OCI-LY7 (cell line): ENCODE results near the gene HS2ST1. TPM values are rescaled to one million over a fixed set of nuclear protein-coding genes. Genes with fewer than 3 reads are reported as not detected.

ENCODE experiments used
- BruUV-seq: library from RNA; stranded (reverse); fragments of 400-500 nt; replicated peaks from 2 replicates; lab custom pipeline; 2021; lab: Mats Ljungman, UMichigan
- CTCF ChIA-PET: fragments of 300-600 bp; sonication (Branson Sonifier 250); formaldehyde crosslinking; loops from one replicate; lab custom pipeline; 2022; ENCODE audit warnings: antibody characterized with exemption; ENCODE audit not compliant: unreplicated experiment; lab: Charles Lee
- POLR2A ChIA-PET: fragments of 300-600 bp; sonication (Branson Sonifier 250); formaldehyde crosslinking; loops from one replicate; lab custom pipeline; 2022; ENCODE audit warnings: antibody characterized with exemption; lab: Charles Lee
- DNase-seq: peaks from one replicate; pipeline ENCODE4 v3.0.0-alpha.2; 2015; ENCODE audit warnings: low spot score
- H2AFZ ChIP-seq: fragments of 200-600 bp; sonication (generic), shearing (Covaris generic); 2 replicates; pipeline ENCODE4 v1.6.1; 2014; ENCODE audit warnings: mild to moderate bottlenecking, antibody characterized with exemption, low read length, moderate library complexity
- H3K27ac ChIP-seq: fragments of 200-600 bp; sonication (generic); 2 replicates; pipeline ENCODE4 v1.5.1; 2014; ENCODE audit warnings: mixed run types, low read depth, mild to moderate bottlenecking, moderate library complexity, low read length, inconsistent platforms; ENCODE audit not compliant: poor library complexity, severe bottlenecking
- H3K36me3 ChIP-seq: fragments of 200-600 bp; sonication (generic); 2 replicates; pipeline ENCODE4 v1.6.1; 2014; ENCODE audit warnings: mild to moderate bottlenecking, antibody characterized with exemption, low read length, moderate library complexity, mixed read lengths; ENCODE audit not compliant: insufficient read depth
- H3K4me1 ChIP-seq: fragments of 200-600 bp; sonication (generic); 2 replicates; pipeline ENCODE4 v1.5.1; 2014; ENCODE audit warnings: mild to moderate bottlenecking, low read length; ENCODE audit not compliant: insufficient read depth, poor library complexity, severe bottlenecking
- H3K4me2 ChIP-seq: fragments of 200-600 bp; sonication (generic); 2 replicates; pipeline ENCODE4 v1.6.1; 2014; ENCODE audit warnings: mild to moderate bottlenecking, low read length
- H3K4me3 ChIP-seq: fragments of 200-600 bp; sonication (generic); 2 replicates; pipeline ENCODE4 v1.5.1; 2014; ENCODE audit warnings: mild to moderate bottlenecking, low read depth, low read length; ENCODE audit not compliant: poor library complexity, severe bottlenecking
- H3K79me2 ChIP-seq: fragments of 200-600 bp; sonication (generic); 2 replicates; pipeline ENCODE4 v1.6.1; 2016; ENCODE audit warnings: low read depth, mild to moderate bottlenecking, low read length, moderate library complexity, mixed read lengths; ENCODE audit not compliant: insufficient read depth
- H3K9me2 ChIP-seq: fragments of 200-600 bp; sonication (generic); 2 replicates; pipeline ENCODE4 v1.6.1; 2016; ENCODE audit warnings: mild to moderate bottlenecking, low read length, mixed read lengths; ENCODE audit not compliant: insufficient read depth
- H3K9me3 ChIP-seq: fragments of 200-600 bp; sonication (generic); 2 replicates; pipeline ENCODE4 v1.6.1; 2014; ENCODE audit warnings: mild to moderate bottlenecking, mixed run types, low read length, mixed read lengths
- H4K20me1 ChIP-seq: fragments of 200-600 bp; sonication (generic); 2 replicates; pipeline ENCODE4 v1.6.1; 2014; ENCODE audit warnings: mild to moderate bottlenecking, antibody characterized with exemption, low read length, moderate library complexity, mixed read lengths; ENCODE audit not compliant: insufficient read depth
- CTCF ChIP-seq: fragments of 200-600 bp; sonication (generic); conservative IDR thresholded peaks from 2 replicates; pipeline ENCODE4 v1.5.1; 2014; ENCODE audit warnings: mild to moderate bottlenecking, antibody characterized with exemption, low read length, moderate library complexity, mixed read lengths
- EZH2phosphoT487 ChIP-seq: fragments of 200-600 bp; sonication (generic); IDR thresholded peaks from 2 replicates; pipeline ENCODE4 v1.6.1; 2018; ENCODE audit warnings: low read depth, borderline replicate concordance, mild to moderate bottlenecking, mixed run types, antibody characterized with exemption, low read length, moderate library complexity, mixed read lengths
- intact Hi-C: fragments of 100-400 bp; cut with micrococcal nuclease; formaldehyde crosslinking; loops from one replicate; pipeline ENCODE4 v1.10.0; 2022; ENCODE audit not compliant: unreplicated experiment
- total RNA-seq, 2 experiments: library from RNA; depleted of rRNA in 1 of 2; stranded (reverse); fragments of >200 nt in 1 of 2; shearing (Covaris generic) in 1 of 2; gene quantifications; 2 replicates each; pipeline ENCODE4 v1.2.3, GENCODE V29; 2014 to 2022

HS2ST1 gene
- total RNA-seq, 2 experiments from 2014 or later, result 20.9 to 63.7 TPM

GRCh38 chr1:86970938-86971337 is 56.5 kb downstream of the HS2ST1 start:
- BruUV-seq, result no TSS peak
- H4K20me1 ChIP-seq, result peaks cover 3% of the 10 kb centered on the region; the same call in 1 of the 2 replicates
- ChIA-PET CTCF (interaction anchor here (1.0 kb wide), 1 partner anchor 23 kb away, joined by 3 read pairs; no protein-coding TSS in a partner anchor), POLR2A (interaction anchor here (0.6 to 1.4 kb wide), 4 partner anchors 9 to 89 kb away, joined by 3 to 5 read pairs (median 3); no protein-coding TSS in a partner anchor)
- no peak overlapping the region for H3K4me2 ChIP-seq
- DNase-seq, result no peak
- H3K9me2 ChIP-seq, result no peaks in the 10 kb centered on the region
- H3K36me3 ChIP-seq, result peaks cover 36% of the 10 kb centered on the region
- H3K27ac ChIP-seq, result no peak overlapping the region
- peaks cover 100% of the 10 kb centered on the region for H3K79me2 ChIP-seq
- H3K4me1 ChIP-seq, result peaks cover 32% of the 10 kb centered on the region
- H3K4me3 ChIP-seq, result no peak overlapping the region
- H3K9me3 ChIP-seq, result peaks cover 11% of the 10 kb centered on the region; the same call in 1 of the 2 replicates
- intact Hi-C loops, result no loop called here
- H2AFZ ChIP-seq, result no peak overlapping the region
- TF ChIP-seq CTCF, result no peak
- no peak for TF ChIP-seq EZH2phosphoT487

GRCh38 chr1:86971778-86972177 is 57.3 kb downstream of the HS2ST1 start:
- no peak for DNase-seq
- ChIA-PET POLR2A (interaction anchor here (0.6 to 1.4 kb wide), 3 partner anchors 8 to 34 kb away, joined by 3 to 5 read pairs (median 3); no protein-coding TSS in a partner anchor), CTCF (interaction anchor here (1.0 kb wide), 1 partner anchor 22 kb away, joined by 3 read pairs; no protein-coding TSS in a partner anchor)
- Histone ChIP-seq H3K4me2 (no peak overlapping the region), H2AFZ (no peak overlapping the region), H4K20me1 (peaks cover 3% of the 10 kb centered on the region; the same call in 1 of the 2 replicates), H3K4me1 (peaks cover 32% of the 10 kb centered on the region), H3K79me2 (peaks cover 100% of the 10 kb centered on the region), H3K4me3 (no peak overlapping the region), H3K9me2 (no peaks in the 10 kb centered on the region), H3K36me3 (peaks cover 36% of the 10 kb centered on the region), H3K9me3 (peaks cover 11% of the 10 kb centered on the region; the same call in 1 of the 2 replicates), H3K27ac (no peak overlapping the region)
- intact Hi-C loops, result no loop called here
- no peak for TF ChIP-seq CTCF
- TF ChIP-seq EZH2phosphoT487, result no peak
- no TSS peak for BruUV-seq

- Histone ChIP-seq H3K27ac (no peak overlapping the region), H2AFZ (no peak overlapping the region), H3K4me3 (no peak overlapping the region), H4K20me1 (peaks cover 3% of the 10 kb centered on the region; the same call in 1 of the 2 replicates), H3K4me2 (no peak overlapping the region), H3K9me3 (peaks cover 11% of the 10 kb centered on the region; the same call in 1 of the 2 replicates), H3K36me3 (peaks cover 36% of the 10 kb centered on the region), H3K79me2 (peaks cover 100% of the 10 kb centered on the region), H3K9me2 (no peaks in the 10 kb centered on the region), H3K4me1 (peaks cover 32% of the 10 kb centered on the region)
- no peak for TF ChIP-seq CTCF
- TF ChIP-seq EZH2phosphoT487, result no peak
- no TSS peak for BruUV-seq
- intact Hi-C loops, result no loop called here
- CTCF ChIA-PET, result no interaction called here
- DNase-seq, result no peak
- POLR2A ChIA-PET, result interaction anchor here (0.6 to 1.4 kb wide), 4 partner anchors 8 to 123 kb away, joined by 3 to 5 read pairs (median 3); no protein-coding TSS in a partner anchor
Measured at GRCh38 chr1:86972262-86972661, 57.8 kb downstream of the HS2ST1 start.
